GM23248 (cell line): Measurements from ENCODE around the gene NEUROG2. TPM values are rescaled to one million over a fixed set of nuclear protein-coding genes. Genes with fewer than 3 reads are reported as not detected.
"Not testable (repeated sequence)": the region's sequence is repeated elsewhere in the genome, so short reads cannot be mapped to it uniquely, and the experiment has no call there.

ENCODE experiments used
- DNase-seq: peaks from one replicate; pipeline ENCODE4 v3.0.0-alpha.2; 2015
- H2AFZ ChIP-seq: fragments of 200-600 bp; sonication (generic); 2 replicates; pipeline ENCODE4 v1.6.1; 2016; ENCODE audit warnings: antibody characterized with exemption
- H3F3A ChIP-seq: fragments of 200-600 bp; sonication (generic); 2 replicates; pipeline ENCODE4 v1.6.1; 2016; ENCODE audit warnings: mild to moderate bottlenecking, antibody characterized with exemption, mixed run types; ENCODE audit not compliant: insufficient read depth
- H3K27ac ChIP-seq: fragments of 200-600 bp; sonication (generic); 2 replicates; pipeline ENCODE4 v1.5.1; 2016; ENCODE audit warnings: mild to moderate bottlenecking
- H3K27me3 ChIP-seq: fragments of 200-600 bp; sonication (generic); replicated peaks from 2 replicates; pipeline ENCODE4 v1.6.1; 2016; ENCODE audit warnings: mild to moderate bottlenecking; ENCODE audit not compliant: insufficient read depth
- H3K36me3 ChIP-seq: fragments of 200-600 bp; sonication (generic); 2 replicates; pipeline ENCODE4 v1.6.1; 2016; ENCODE audit warnings: low read depth, mild to moderate bottlenecking
- H3K4me1 ChIP-seq: fragments of 200-600 bp; sonication (generic); 2 replicates; pipeline ENCODE4 v1.6.1; 2016; ENCODE audit warnings: mild to moderate bottlenecking; ENCODE audit not compliant: insufficient read depth
- H3K4me2 ChIP-seq: fragments of 200-600 bp; sonication (generic); one replicate; pipeline ENCODE4 v1.6.1; 2016; ENCODE audit warnings: mild to moderate bottlenecking; ENCODE audit not compliant: unreplicated experiment
- H3K4me3 ChIP-seq: fragments of 200-600 bp; sonication (generic); 2 replicates; pipeline ENCODE4 v1.5.1; 2016; ENCODE audit warnings: mild to moderate bottlenecking
- H3K79me2 ChIP-seq: fragments of 200-600 bp; sonication (generic); 2 replicates; pipeline ENCODE4 v1.6.1; 2016; ENCODE audit warnings: mild to moderate bottlenecking; ENCODE audit not compliant: insufficient read depth
- H3K9ac ChIP-seq: fragments of 200-600 bp; sonication (generic); 2 replicates; pipeline ENCODE4 v1.6.1; 2016; ENCODE audit warnings: mild to moderate bottlenecking
- H3K9me2 ChIP-seq: fragments of 200-600 bp; sonication (generic); 2 replicates; pipeline ENCODE4 v1.6.1; 2016; ENCODE audit warnings: mixed run types, mild to moderate bottlenecking, moderate library complexity; ENCODE audit not compliant: insufficient read depth
- H3K9me3 ChIP-seq: fragments of 200-600 bp; sonication (generic); one replicate; pipeline ENCODE4 v1.6.1; 2017; ENCODE audit warnings: low read depth
- H4K20me1 ChIP-seq: fragments of 200-600 bp; sonication (generic); 2 replicates; pipeline ENCODE4 v1.6.0; 2016; ENCODE audit not compliant: insufficient read depth
- EZH2 ChIP-seq: fragments of 200-600 bp; sonication (generic); IDR thresholded peaks from 2 replicates; pipeline ENCODE4 v1.6.1; 2018; ENCODE audit warnings: antibody characterized with exemption, mild to moderate bottlenecking; ENCODE audit not compliant: insufficient read depth, poor library complexity, severe bottlenecking
- EZH2phosphoT487 ChIP-seq: fragments of 200-600 bp; sonication (generic); IDR thresholded peaks from 2 replicates; pipeline ENCODE4 v1.6.1; 2018; ENCODE audit warnings: antibody characterized with exemption, moderate library complexity, mild to moderate bottlenecking, low read depth; ENCODE audit not compliant: insufficient read depth
- WGBS, 2 experiments: methylation state at CpG; one replicate each; pipeline ENCODE4 v1.1.6; 2015 to 2017; ENCODE audit warnings: low lambda C conversion rate in 2 of 2, low coverage in 1 of 2; ENCODE audit errors: missing lambda C conversion rate in 2 of 2; 5-methylcytosine and 5-hydroxymethylcytosine counted together
- in situ Hi-C: fragments of 300-500 bp; cut with MboI; formaldehyde crosslinking; loops from 2 replicates; pipeline ENCODE4 v1.15.0; 2020
- polyA plus RNA-seq: library from polyadenylated mRNA; unstranded; fragments of >200 nt; fragmentation: Nextera tagmentation; extraction: Ambion mirVana; gene quantifications from 2 replicates; pipeline ENCODE4 v1.2.1, GENCODE V29; 2016
- total RNA-seq: library from RNA; depleted of rRNA; stranded (reverse); fragments of >200 nt; shearing (Covaris generic); gene quantifications from 2 replicates; pipeline ENCODE4 v1.2.3, GENCODE V29; 2014

The NEUROG2 gene
- total and polyA plus RNA-seq, 2 experiments from 2014 or later, result not detected

- in situ Hi-C loops, result no loop called here
- H2AFZ ChIP-seq, result 0 out of 2 replicates have a peak overlapping the region, but pooled peaks have one; percentile 29
- no peaks in the 10 kb centered on the region for H3K9me2 ChIP-seq
- peak; percentile 60 for DNase-seq
- H3K27me3 ChIP-seq, result peaks cover 60% of the 10 kb centered on the region
- H3K4me3 ChIP-seq, result peak overlapping the region; percentile 50; the same call in 1 of the 2 replicates
- peak overlapping the region; percentile 50 for H3K4me2 ChIP-seq
- H3K27ac ChIP-seq, result no peak overlapping the region
- no peak overlapping the region for H3K9ac ChIP-seq
- no peaks in the 10 kb centered on the region for H4K20me1 ChIP-seq
- H3K36me3 ChIP-seq, result no peaks in the 10 kb centered on the region
- 6 to 7% methylated on average over 36 to 38 of the region's 46 CpGs for WGBS, 2 experiments
- TF ChIP-seq EZH2phosphoT487 (no peak), EZH2 (no peak)
- H3K9me3 ChIP-seq, result no peaks in the 10 kb centered on the region
- peaks cover 15% of the 10 kb centered on the region for H3F3A ChIP-seq
- H3K79me2 ChIP-seq, result no peaks in the 10 kb centered on the region
- peaks cover 10% of the 10 kb centered on the region for H3K4me1 ChIP-seq
These were observed 8.0 kb upstream of the NEUROG2 start for GRCh38 chr4:112523764-112524505.

GRCh38 chr4:112523008-112523721, 7.2 kb upstream of the NEUROG2 start:
- TF ChIP-seq EZH2phosphoT487 (no peak), EZH2 (peak; percentile 28)
- H4K20me1 ChIP-seq, result no peaks in the 10 kb centered on the region
- no peak overlapping the region for H3K9ac ChIP-seq
- H3K4me1 ChIP-seq, result peaks cover 10% of the 10 kb centered on the region
- H3F3A ChIP-seq, result peaks cover 15% of the 10 kb centered on the region
- peaks cover 68% of the 10 kb centered on the region for H3K27me3 ChIP-seq
- no peak overlapping the region for H3K27ac ChIP-seq
- no peaks in the 10 kb centered on the region for H3K79me2 ChIP-seq
- WGBS, 2 experiments, result 17% methylated on average over 33 to 37 of the region's 37 CpGs
- H3K9me2 ChIP-seq, result no peaks in the 10 kb centered on the region
- 0 out of 2 replicates have a peak overlapping the region, but pooled peaks have one; percentile 29 for H2AFZ ChIP-seq
- H3K4me3 ChIP-seq, result peak overlapping the region; percentile 50; the same call in 1 of the 2 replicates
- H3K36me3 ChIP-seq, result no peaks in the 10 kb centered on the region
- peak overlapping the region; percentile 50 for H3K4me2 ChIP-seq
- no peak for DNase-seq
- in situ Hi-C loops, result no loop called here
- H3K9me3 ChIP-seq, result no peaks in the 10 kb centered on the region

DNA sequence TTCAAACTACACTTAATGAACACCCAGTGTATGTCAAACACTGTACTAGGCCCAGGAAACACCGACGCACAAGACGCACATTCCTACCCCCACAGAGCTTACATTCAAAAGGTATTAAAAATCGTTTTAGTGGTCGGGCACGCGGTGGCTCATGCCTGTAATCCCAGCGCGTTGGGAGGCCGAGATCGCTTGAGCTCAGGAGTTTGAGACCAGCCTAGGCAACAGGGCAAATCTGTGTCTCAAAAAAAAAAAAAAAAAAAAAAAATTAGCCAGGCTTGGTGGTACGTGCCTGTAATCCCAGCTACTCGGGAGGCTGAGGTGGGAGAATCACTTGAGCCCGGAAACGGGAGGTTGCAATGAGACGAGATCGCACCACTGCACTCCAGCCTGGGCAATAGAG, 6.5 kb upstream of the NEUROG2 start:
- H3K4me3 ChIP-seq, H3K79me2 ChIP-seq, DNase-seq, H3K27ac ChIP-seq, H3K4me2 ChIP-seq, H3K36me3 ChIP-seq, H3K9ac ChIP-seq, H2AFZ ChIP-seq, in situ Hi-C loops, H3K9me3 ChIP-seq, H3K9me2 ChIP-seq, H4K20me1 ChIP-seq: not testable (repeated sequence)
- Histone ChIP-seq H3K4me1 (peaks cover 10% of the 10 kb centered on the region), H3F3A (peaks cover 15% of the 10 kb centered on the region), H3K27me3 (peaks cover 75% of the 10 kb centered on the region)
- peak; percentile 17 for TF ChIP-seq EZH2
- WGBS, 2 experiments, result 19% methylated on average over 17 of the region's 17 CpGs

- peaks cover 86% of the 10 kb centered on the region for H3K27me3 ChIP-seq
- H3K79me2 ChIP-seq, result no peaks in the 10 kb centered on the region
- no peaks in the 10 kb centered on the region for H3K9me2 ChIP-seq
- no peak for DNase-seq
- TF ChIP-seq EZH2phosphoT487 (0 out of 2 replicates have a peak, but pooled peaks have one; percentile 53), EZH2 (no peak)
- no peaks in the 10 kb centered on the region for H3K9me3 ChIP-seq
- H3F3A ChIP-seq, result peaks cover 14% of the 10 kb centered on the region
- H2AFZ ChIP-seq, result no peak overlapping the region
- no peaks in the 10 kb centered on the region for H3K36me3 ChIP-seq
- H4K20me1 ChIP-seq, result no peaks in the 10 kb centered on the region
- no peak overlapping the region for H3K9ac ChIP-seq
- H3K27ac ChIP-seq, result no peak overlapping the region
- H3K4me2 ChIP-seq, result no peak overlapping the region
- no peak overlapping the region for H3K4me3 ChIP-seq
- H3K4me1 ChIP-seq, result peaks cover 10% of the 10 kb centered on the region
- in situ Hi-C loops, result no loop called here
- WGBS, 2 experiments, result 7% methylated on average over 30 of the region's 30 CpGs
These were observed 5.4 kb upstream of the NEUROG2 start for GRCh38 chr4:112521123-112522023.
